Small intestine (tissue), 7 donors: ENCODE results near the gene IER5L. TPM values are rescaled to one million over a fixed set of nuclear protein-coding genes. Genes with fewer than 3 reads are reported as not detected.
"Not testable (repeated sequence)": the region's sequence is repeated elsewhere in the genome, so short reads cannot be mapped to it uniquely, and the experiment has no call there.

Experiments used
- DNase-seq, 2 donors: peaks; one replicate each; pipeline versions ENCODE4 v3.0.0 to v3.0.0-alpha.2; 2013
- FAIRE-seq: peaks from 2 replicates; lab custom pipeline; 2012; peaks lifted over from hg19 to GRCh38; lab: Jason Lieb, UNC
- H3K27ac ChIP-seq, 3 donors: one replicate each; pipeline ENCODE4 v1.5.1; 2013; ENCODE audit warnings: low read length in 2 of 3, mild to moderate bottlenecking in 2 of 3, control low read depth in 1 of 3, inconsistent platforms in 1 of 3, low read depth in 1 of 3, moderate library complexity in 1 of 3
- H3K27me3 ChIP-seq, 3 donors: one replicate each; pipeline ENCODE4 v1.6.1; 2013; ENCODE audit warnings: low read length in 3 of 3, inconsistent platforms in 1 of 3; ENCODE audit not compliant: control insufficient read depth in 3 of 3, insufficient read depth in 3 of 3
- H3K36me3 ChIP-seq, 3 donors: one replicate each; pipeline ENCODE4 v1.6.1; 2013; ENCODE audit warnings: low read length in 3 of 3, inconsistent platforms in 1 of 3, low read depth in 1 of 3, mild to moderate bottlenecking in 1 of 3, moderate library complexity in 1 of 3; ENCODE audit not compliant: control insufficient read depth in 3 of 3, insufficient read depth in 2 of 3
- H3K4me1 ChIP-seq, 3 donors: one replicate each; pipeline ENCODE4 v1.6.1; 2013; ENCODE audit warnings: low read length in 2 of 3, inconsistent platforms in 1 of 3, low read depth in 1 of 3, mild to moderate bottlenecking in 1 of 3, moderate library complexity in 1 of 3; ENCODE audit not compliant: control insufficient read depth in 3 of 3, insufficient read depth in 2 of 3
- H3K4me3 ChIP-seq, 3 donors: one replicate each; pipeline ENCODE4 v1.5.1; 2013; ENCODE audit warnings: low read length in 3 of 3, control low read depth in 1 of 3, inconsistent platforms in 1 of 3, low read depth in 1 of 3, mild to moderate bottlenecking in 1 of 3, moderate library complexity in 1 of 3
- H3K9me3 ChIP-seq, 2 donors: one replicate each; pipeline ENCODE4 v1.6.1; 2013; ENCODE audit warnings: low read depth in 1 of 2, low read length in 1 of 2; ENCODE audit not compliant: control insufficient read depth in 2 of 2, insufficient read depth in 1 of 2
- WGBS, 3 donors: extraction: QIAGEN DNeasy Blood & Tissue Kit; methylation state at CpG; one replicate each; pipeline ENCODE4 v1.1.7; 2013; 5-methylcytosine and 5-hydroxymethylcytosine counted together
- polyA plus RNA-seq, 4 donors: library from polyadenylated mRNA; stranded (reverse) in 3 of 4; unstranded in 1 of 4; fragments of 200-250 nt in 3 of 4; fragments of 120-200 nt in 1 of 4; gene quantifications; one replicate each; pipeline versions ENCODE4 v1.2.1 to v1.2.3, GENCODE V29; 2013
- donor health status: healthy with polysubstance abuse.
- donor health status: control.
- donor health status: control.
- donor health status: Bipolar disorder and iron deficiency.
- donor health status: healthy.

The IER5L gene
- polyA plus RNA-seq, 4 donors: 0.89 to 13.7 (median 4.6) TPM

DNA sequence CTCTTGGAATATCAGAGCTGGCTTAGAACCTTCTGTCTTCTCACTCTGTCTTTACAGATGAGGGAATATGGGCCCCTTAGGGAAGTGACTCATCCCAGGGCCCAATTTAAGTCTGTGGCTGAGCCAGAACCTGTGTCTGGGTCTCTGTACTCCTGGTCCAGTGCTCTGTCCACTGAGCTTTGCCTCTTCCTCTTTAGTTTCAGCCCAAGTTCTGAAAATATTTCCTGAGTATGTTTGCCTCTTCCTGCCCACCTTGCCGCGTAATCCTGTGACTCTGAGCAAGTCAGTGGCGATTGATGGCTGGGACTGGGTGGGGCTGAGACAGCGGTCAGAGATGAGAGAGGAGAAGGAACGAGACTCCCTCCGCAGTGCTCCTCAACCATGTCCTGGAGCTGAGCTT is 7.8 kb downstream of the IER5L start:
- peaks cover 0 to 12% (median 0%) of the 10 kb centered on the region in 3 donors for H3K27me3 ChIP-seq
- H3K4me3 ChIP-seq: no peak overlapping the region
- no peak overlapping the region for H3K27ac ChIP-seq
- H3K36me3 ChIP-seq: no peaks in the 10 kb centered on the region
- FAIRE-seq: no peak
- peaks cover 0 to 29% (median 0%) of the 10 kb centered on the region in 3 donors for H3K4me1 ChIP-seq
- DNase-seq: no peak
- H3K9me3 ChIP-seq: no peaks in the 10 kb centered on the region
- WGBS, 3 donors: 52 to 69% (median 67%) methylated on average over 6 of the region's 6 CpGs

DNA sequence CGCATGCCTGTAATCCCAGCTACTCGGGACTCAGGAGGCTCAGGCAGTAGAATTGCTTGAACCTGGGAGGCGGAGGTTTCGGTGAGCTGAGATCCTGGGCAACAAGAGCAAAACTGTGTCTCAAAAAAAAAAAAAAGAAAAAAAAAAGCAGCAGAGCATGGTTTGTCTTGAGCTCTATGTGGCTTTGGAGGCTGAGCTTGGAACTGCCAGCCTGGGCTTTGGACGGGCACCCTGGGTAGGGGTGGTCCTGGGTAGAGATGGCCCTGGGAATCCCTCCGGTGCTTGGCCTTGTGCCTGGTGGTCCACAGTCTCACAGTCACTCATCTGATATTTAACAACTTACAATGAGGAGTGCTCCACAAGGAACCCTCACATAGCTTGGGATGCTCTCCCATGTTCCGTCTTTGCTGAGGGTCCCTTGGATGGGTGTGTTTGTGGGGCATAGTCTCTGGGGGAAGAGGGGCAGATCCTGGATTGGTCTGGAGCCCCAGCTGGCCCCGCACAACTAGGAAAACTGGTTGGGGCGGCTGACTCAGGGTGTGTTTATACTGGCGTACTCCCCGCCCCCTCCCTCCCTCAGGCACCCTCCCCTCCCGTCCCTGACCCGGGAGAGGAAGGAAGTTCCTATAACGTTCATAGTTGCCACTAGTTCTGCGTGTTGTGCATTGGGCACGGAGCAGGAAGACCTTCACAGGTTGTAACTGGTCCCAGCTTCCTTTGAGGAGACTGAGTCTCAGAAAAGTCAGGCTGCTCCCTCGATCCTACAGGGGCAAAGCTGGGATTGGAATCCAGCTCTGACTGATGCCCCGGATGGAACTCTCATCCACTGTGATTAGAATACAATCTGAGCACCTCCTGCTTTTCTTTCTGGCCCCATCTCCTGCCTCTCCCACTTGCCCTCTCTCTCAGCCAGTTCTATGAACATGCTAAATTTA is 11.2 kb downstream of the IER5L start:
- peak; percentile 88 to 93 for DNase-seq
- Histone ChIP-seq H3K9me3 (no peaks in the 10 kb centered on the region), H3K36me3 (no peaks in the 10 kb centered on the region), H3K4me3 (peak overlapping the region in 1 of 3 donors; percentile 34), H3K27me3 (no peaks in the 10 kb centered on the region), H3K4me1 (peaks cover 0 to 19% (median 2%) of the 10 kb centered on the region in 3 donors), H3K27ac (peak overlapping the region in 2 of 3 donors; percentile 79 to 83)
- no peak for FAIRE-seq
- whole genome bisulfite sequencing, 3 donors: 11 to 17% (median 17%) methylated on average over 17 to 18 of the region's 18 CpGs

DNA sequence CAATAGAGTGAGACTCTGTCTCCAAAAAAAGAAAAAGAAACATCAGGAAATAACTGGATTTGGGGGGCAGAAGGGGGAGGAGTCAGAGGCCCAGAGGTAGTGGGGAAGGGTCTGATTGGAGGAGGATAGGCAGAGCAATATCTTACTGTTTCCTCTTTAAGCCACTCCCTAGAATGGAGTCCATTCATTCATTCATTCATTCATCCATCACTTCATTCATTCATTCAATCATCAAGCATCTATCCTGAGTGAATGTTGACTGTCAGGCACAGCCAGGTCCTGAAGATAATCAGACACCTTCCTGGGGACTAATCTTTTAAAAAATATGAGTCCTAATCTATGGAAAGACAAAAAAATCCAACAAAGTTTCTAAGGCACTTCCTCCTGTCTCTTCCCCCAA is 12.9 kb downstream of the IER5L start:
- H3K27me3 ChIP-seq: no peaks in the 10 kb centered on the region
- FAIRE-seq: no peak
- peaks cover 0 to 19% (median 2%) of the 10 kb centered on the region in 3 donors for H3K4me1 ChIP-seq
- DNase-seq: no peak
- H3K27ac ChIP-seq: no peak overlapping the region
- no peaks in the 10 kb centered on the region for H3K36me3 ChIP-seq
- peaks cover 0 to 5% of the 10 kb centered on the region in 2 donors for H3K9me3 ChIP-seq
- no peak overlapping the region for H3K4me3 ChIP-seq

GRCh38 chr9:129164246-129164930 is 13.7 kb downstream of the IER5L start:
- H3K27ac ChIP-seq: peak overlapping the region in 2 of 3 donors; percentile 38 to 76
- no peak overlapping the region for H3K4me3 ChIP-seq
- H3K36me3 ChIP-seq: peaks cover 0 to under 1% (median 0%) of the 10 kb centered on the region in 3 donors
- DNase-seq: peak in 1 of 2 donors; percentile 65
- no peak for FAIRE-seq
- no peaks in the 10 kb centered on the region for H3K27me3 ChIP-seq
- WGBS, 3 donors: 13 to 41% (median 33%) methylated on average over 9 of the region's 9 CpGs
- H3K9me3 ChIP-seq: peaks cover 0 to 5% of the 10 kb centered on the region in 2 donors
- peaks cover 0 to 19% (median 2%) of the 10 kb centered on the region in 3 donors for H3K4me1 ChIP-seq

DNA sequence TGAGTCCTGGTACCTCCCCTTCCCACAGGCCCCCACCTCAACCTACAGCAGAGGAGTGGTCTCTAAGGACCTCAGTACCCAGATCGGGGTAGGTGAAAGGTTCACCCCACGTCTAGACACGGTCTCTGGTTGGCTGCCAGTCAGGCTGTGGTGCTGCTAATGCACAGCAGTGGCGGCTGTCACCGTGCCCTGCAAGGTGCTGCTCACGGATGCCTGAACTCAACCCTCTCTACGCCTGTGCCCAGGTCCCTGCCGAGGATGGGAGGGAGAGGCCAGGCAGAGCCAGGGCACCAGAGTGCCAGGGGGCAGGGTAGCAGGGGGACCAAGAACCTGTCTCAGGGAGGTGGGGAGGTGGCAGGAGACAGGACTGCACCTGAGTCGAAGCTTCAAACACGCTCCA is 14.3 kb downstream of the IER5L start:
- 82 to 87% (median 83%) methylated on average over 10 of the region's 10 CpGs for WGBS, 3 donors
- FAIRE-seq: no peak

GRCh38 chr9:129163198-129163670 is 14.8 kb downstream of the IER5L start:
- not testable (repeated sequence) for DNase-seq, FAIRE-seq, H3K27me3 ChIP-seq, H3K36me3 ChIP-seq, H3K4me3 ChIP-seq, H3K9me3 ChIP-seq
- 69 to 80% (median 71%) methylated on average over 5 of the region's 5 CpGs for WGBS, 3 donors
- Histone ChIP-seq H3K27ac (peak overlapping the region in 1 of 3 donors; percentile 76), H3K4me1 (peaks cover 0 to 19% (median 2%) of the 10 kb centered on the region in 3 donors)

More for the DNA sequence above, 14.3 kb downstream of the IER5L start:
- no peaks in the 10 kb centered on the region for H3K27me3 ChIP-seq
- H3K4me1 ChIP-seq: peaks cover 0 to 19% (median 2%) of the 10 kb centered on the region in 3 donors
- H3K36me3 ChIP-seq: peaks cover 0 to 3% (median 0%) of the 10 kb centered on the region in 3 donors
- H3K27ac ChIP-seq: peak overlapping the region in 1 of 3 donors; percentile 76
- peaks cover 0 to 5% of the 10 kb centered on the region in 2 donors for H3K9me3 ChIP-seq
- DNase-seq: no peak
- no peak overlapping the region for H3K4me3 ChIP-seq

DNA sequence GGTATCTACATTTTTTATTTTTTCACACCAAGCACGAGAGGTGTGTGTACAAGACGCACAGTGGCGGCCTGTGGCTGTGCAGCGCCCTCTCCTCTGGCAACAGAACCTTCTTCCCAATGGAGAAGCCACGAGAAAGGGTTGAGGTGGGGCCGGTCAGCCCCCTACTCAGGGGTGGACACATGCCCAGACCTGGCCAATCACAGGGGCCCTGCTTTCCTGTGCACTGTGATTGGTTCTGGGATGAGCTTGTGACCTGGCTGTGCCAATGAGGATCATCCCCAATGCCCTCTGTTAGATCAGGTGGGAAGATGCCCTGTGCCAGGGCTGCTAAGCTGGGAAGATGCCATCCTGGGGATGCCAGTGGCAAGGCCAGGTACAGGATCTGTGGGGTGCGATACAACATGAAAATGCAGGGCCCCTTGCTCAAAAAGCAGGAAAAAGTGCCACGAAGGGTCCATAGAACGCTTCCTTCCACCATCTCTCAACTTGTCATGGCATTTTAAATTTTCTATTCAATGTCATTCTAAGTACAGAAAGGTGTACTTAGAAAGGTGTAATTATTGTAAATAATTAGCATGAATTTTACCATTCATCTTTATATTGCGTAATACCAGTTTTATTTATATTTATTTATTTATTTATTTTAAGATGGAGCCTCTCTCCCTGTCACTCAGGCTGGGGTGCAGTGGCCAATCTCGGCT is 15.4 kb downstream of the IER5L start:
- peaks cover 0 to 3% (median 0%) of the 10 kb centered on the region in 3 donors for H3K36me3 ChIP-seq
- H3K27ac ChIP-seq: no peak overlapping the region
- FAIRE-seq (no peak), DNase-seq (no peak)
- H3K4me1 ChIP-seq: peaks cover 0 to 14% (median 2%) of the 10 kb centered on the region in 3 donors
- 91 to 97% (median 93%) methylated on average over 11 of the region's 11 CpGs for WGBS, 3 donors
- peaks cover 0 to 5% of the 10 kb centered on the region in 2 donors for H3K9me3 ChIP-seq
- no peak overlapping the region for H3K4me3 ChIP-seq
- no peaks in the 10 kb centered on the region for H3K27me3 ChIP-seq

GRCh38 chr9:129161534-129161837 is 16.6 kb downstream of the IER5L start:
- Histone ChIP-seq H3K27me3 (no peaks in the 10 kb centered on the region), H3K27ac (no peak overlapping the region), H3K4me3 (no peak overlapping the region), H3K9me3 (peaks cover 0 to 5% of the 10 kb centered on the region in 2 donors), H3K36me3 (peaks cover 0 to 5% (median 0%) of the 10 kb centered on the region in 3 donors), H3K4me1 (peaks cover 0 to 3% (median 2%) of the 10 kb centered on the region in 3 donors)
- DNase-seq: no peak
- FAIRE-seq: no peak
- 84 to 98% (median 91%) methylated on average over 8 of the region's 9 CpGs for WGBS, 3 donors
